RWPE1 (cell line): ENCODE results near the gene MGAT5.
"Not testable (repeated sequence)": the region's sequence is repeated elsewhere in the genome, so short reads cannot be mapped to it uniquely, and the experiment has no call there.

ENCODE experiments used
- CTCF ChIA-PET: fragments of 350-600 bp; sonication (Branson Sonifier 250); formaldehyde crosslinking; extraction: SDS; loops from one replicate; lab custom pipeline; 2021; lab: Yijun Ruan, JAX
- POLR2A ChIA-PET: fragments of 400-600 bp; formaldehyde crosslinking; extraction: SDS; loops from one replicate; lab custom pipeline; 2020; ENCODE audit warnings: antibody characterized with exemption; ENCODE audit not compliant: low non-redundant PET; lab: Yijun Ruan, JAX
- DNase-seq: peaks from one replicate; pipeline ENCODE4 v3.0.0; 2012; ENCODE audit warnings: low spot score
- H3K27ac ChIP-seq: fragments of 450-650 bp; 2 replicates; pipeline ENCODE4 v1.5.1; 2017
- TF ChIP-seq, protein P1 (sequence below): fragments of 450-650 bp; conservative IDR thresholded peaks from 2 replicates; pipeline ENCODE4 v1.5.1; 2017; ENCODE audit warnings: low read depth, mild to moderate bottlenecking

MGAT5 gene

DNA sequence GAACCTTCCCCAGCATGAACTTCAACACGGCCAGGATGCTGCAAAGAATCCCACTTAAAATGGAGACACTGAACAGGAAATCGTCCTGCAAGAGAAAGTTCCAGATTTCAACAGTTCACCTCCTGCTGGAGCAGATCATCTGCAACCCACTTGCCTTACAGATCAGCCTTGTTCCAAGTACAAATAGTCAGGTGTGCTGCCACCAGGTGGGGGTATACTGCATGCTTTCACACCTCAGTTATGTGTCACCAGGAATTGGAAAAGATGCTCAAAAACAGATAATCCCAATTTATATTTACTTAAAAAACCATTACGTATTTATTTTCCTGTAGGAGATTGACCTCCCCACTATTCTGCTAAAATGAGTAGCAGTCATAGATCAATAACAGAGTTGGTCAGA lies 212.3 kb downstream of the MGAT5 start:
- TF ChIP-seq, protein P1, sequence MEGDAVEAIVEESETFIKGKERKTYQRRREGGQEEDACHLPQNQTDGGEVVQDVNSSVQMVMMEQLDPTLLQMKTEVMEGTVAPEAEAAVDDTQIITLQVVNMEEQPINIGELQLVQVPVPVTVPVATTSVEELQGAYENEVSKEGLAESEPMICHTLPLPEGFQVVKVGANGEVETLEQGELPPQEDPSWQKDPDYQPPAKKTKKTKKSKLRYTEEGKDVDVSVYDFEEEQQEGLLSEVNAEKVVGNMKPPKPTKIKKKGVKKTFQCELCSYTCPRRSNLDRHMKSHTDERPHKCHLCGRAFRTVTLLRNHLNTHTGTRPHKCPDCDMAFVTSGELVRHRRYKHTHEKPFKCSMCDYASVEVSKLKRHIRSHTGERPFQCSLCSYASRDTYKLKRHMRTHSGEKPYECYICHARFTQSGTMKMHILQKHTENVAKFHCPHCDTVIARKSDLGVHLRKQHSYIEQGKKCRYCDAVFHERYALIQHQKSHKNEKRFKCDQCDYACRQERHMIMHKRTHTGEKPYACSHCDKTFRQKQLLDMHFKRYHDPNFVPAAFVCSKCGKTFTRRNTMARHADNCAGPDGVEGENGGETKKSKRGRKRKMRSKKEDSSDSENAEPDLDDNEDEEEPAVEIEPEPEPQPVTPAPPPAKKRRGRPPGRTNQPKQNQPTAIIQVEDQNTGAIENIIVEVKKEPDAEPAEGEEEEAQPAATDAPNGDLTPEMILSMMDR: no peak
- POLR2A ChIA-PET: no interaction called here
- no peak overlapping the region for H3K27ac ChIP-seq
- CTCF ChIA-PET: no interaction called here
- DNase-seq: peak; percentile 27

DNA sequence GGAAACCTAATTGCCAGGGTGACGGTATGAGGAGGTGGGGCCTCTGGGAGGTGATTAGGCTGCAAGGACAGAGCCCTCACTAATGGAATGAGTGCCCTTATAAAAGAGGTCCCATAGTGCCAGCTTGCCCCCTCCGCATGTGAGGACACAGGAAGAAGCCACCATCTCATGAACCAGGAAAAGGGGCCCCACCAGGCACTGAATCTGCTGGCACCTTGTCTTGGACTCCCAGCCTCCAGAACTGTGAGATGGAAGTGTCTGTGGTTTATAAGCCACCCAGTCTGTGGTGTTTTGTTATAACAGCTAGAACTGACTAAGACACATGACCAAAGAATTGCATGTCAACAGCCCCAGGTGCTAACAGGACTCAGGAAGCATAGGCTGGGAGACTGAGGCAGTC lies 214.3 kb downstream of the MGAT5 start:
- no peak overlapping the region for H3K27ac ChIP-seq
- POLR2A ChIA-PET: no interaction called here
- no peak for DNase-seq
- TF ChIP-seq, protein P1: no peak
- CTCF ChIA-PET: interaction anchor here (0.6 kb wide), 1 partner anchor 796 kb away, joined by 5 read pairs; no protein-coding TSS in a partner anchor

DNA sequence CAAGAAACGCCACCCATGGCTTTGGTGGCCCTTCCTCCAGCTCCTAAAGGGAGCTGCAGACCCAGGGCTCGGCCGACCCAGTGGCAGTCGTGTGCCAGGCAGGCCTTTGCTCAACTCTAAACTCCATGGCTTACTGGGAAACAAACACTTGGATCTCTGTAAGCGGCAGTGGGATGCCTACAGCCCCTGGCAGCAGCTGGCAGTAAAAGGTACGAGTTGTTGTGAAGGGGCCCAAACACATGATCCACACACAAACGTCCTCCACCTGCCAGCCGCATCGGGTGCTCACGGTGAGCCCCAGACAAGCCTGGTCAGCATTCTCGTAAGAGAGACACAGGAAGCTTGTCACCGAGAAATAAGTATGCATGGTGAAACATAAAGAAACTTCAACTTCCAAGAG lies 214.9 kb downstream of the MGAT5 start:
- no peak for DNase-seq
- H3K27ac ChIP-seq: no peak overlapping the region
- ChIA-PET CTCF (interaction anchor here (0.5 to 0.7 kb wide), 2 partner anchors 163 to 908 kb away, joined by 3 to 4 read pairs; no protein-coding TSS in a partner anchor), POLR2A (no interaction called here)
- TF ChIP-seq, protein P1: no peak

DNA sequence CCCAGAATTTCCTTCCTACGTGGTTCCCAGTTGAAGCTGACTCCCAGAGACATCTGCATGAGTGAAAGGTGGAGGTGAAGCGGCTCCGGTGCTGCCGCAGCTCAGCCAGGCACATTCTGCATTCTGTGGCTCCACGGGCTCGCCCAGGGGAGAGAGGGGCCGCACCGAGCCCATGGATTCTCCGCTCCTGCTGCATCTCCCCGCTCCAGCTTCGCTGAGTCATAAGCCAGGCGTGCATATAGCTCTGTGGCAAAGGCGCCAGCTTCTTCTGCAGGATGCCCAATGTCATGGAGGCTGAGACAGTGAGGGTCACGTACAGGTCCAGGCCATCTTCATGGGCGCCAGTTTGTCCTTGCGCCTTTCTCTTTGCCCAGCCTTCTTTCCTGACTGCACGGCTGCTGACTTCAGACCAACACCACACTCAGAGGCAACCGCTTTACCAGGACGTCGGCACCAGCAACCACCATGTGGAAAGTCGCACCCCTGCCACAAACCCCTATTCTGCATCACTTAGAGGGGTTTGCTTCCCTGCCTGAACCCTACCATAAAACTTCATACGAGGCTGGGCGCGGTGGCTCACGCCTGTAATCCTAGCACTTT lies 215.7 kb downstream of the MGAT5 start:
- POLR2A ChIA-PET: no interaction called here
- no peak overlapping the region for H3K27ac ChIP-seq
- CTCF ChIA-PET: interaction anchor here (0.5 to 0.6 kb wide), 2 partner anchors 465 to 909 kb away, joined by 3 read pairs; no protein-coding TSS in a partner anchor
- DNase-seq: no peak
- TF ChIP-seq, protein P1: no peak

DNA sequence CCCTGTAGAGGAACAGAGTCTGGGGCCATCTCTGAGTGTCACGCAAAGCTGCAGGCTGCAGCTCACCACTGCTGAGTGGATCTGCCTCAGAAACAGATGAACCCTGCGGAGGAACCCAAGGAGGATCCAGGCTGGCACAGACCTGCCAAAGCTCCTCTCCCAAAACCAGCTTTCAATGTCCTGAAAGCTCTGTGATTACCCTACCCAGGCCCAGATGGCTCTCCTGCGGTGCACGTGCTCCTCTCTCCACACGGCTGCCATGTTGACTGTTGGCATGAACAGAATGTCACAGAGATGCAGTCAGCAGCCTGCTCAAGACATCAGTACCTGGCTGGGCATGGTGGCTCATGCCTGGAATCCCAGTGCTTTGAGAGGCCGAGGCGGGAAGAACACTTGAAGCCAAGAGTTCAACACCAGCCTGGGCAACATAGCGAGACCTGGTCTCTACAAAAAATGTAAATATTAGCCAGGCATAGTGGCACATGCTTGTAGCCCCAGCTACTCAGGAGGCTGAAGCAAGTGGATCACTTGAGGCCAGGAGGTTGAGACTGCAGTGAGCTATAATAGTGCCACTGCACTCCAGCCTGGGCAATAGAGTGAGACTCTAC lies 216.8 kb downstream of the MGAT5 start:
- ChIA-PET CTCF (interaction anchor here (0.6 kb wide), 1 partner anchor 464 kb away, joined by 3 read pairs; no protein-coding TSS in a partner anchor), POLR2A (no interaction called here)
- no peak for DNase-seq
- TF ChIP-seq, protein P1: no peak
- no peak overlapping the region for H3K27ac ChIP-seq

DNA sequence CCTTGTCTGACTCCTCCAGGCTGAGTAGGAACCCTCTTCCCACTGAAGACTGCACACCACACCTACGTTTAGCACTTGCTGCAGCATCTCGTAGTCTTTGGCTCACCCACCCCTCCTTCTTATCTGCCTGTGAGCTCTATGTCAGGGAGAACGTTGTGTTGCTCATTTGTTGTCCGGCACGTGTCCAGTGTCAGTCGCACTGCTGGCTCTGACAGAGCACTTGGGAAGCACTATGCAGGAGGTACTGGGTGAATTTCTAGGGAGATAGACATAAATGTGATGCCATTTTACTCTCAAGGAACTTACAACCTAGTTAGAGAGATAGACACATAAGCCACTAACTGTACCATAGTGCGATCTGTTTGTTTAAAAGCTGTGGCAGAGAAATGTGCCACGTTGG lies 223.1 kb downstream of the MGAT5 start:
- H3K27ac ChIP-seq, CTCF ChIA-PET, POLR2A ChIA-PET, DNase-seq: not testable (repeated sequence)
